HG02973 (cell line): ENCODE results near the gene ZBTB38.

ENCODE experiments used
- ATAC-seq: cut with Tn5 transposase; IDR thresholded peaks from one replicate; pipeline ENCODE4 v1.9.1; 2021; ENCODE audit warnings: moderate library complexity; ENCODE audit not compliant: unreplicated experiment

ZBTB38 gene, protein sequence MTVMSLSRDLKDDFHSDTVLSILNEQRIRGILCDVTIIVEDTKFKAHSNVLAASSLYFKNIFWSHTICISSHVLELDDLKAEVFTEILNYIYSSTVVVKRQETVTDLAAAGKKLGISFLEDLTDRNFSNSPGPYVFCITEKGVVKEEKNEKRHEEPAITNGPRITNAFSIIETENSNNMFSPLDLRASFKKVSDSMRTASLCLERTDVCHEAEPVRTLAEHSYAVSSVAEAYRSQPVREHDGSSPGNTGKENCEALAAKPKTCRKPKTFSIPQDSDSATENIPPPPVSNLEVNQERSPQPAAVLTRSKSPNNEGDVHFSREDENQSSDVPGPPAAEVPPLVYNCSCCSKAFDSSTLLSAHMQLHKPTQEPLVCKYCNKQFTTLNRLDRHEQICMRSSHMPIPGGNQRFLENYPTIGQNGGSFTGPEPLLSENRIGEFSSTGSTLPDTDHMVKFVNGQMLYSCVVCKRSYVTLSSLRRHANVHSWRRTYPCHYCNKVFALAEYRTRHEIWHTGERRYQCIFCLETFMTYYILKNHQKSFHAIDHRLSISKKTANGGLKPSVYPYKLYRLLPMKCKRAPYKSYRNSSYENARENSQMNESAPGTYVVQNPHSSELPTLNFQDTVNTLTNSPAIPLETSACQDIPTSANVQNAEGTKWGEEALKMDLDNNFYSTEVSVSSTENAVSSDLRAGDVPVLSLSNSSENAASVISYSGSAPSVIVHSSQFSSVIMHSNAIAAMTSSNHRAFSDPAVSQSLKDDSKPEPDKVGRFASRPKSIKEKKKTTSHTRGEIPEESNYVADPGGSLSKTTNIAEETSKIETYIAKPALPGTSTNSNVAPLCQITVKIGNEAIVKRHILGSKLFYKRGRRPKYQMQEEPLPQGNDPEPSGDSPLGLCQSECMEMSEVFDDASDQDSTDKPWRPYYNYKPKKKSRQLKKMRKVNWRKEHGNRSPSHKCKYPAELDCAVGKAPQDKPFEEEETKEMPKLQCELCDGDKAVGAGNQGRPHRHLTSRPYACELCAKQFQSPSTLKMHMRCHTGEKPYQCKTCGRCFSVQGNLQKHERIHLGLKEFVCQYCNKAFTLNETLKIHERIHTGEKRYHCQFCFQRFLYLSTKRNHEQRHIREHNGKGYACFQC (N-terminal part only)

DNA sequence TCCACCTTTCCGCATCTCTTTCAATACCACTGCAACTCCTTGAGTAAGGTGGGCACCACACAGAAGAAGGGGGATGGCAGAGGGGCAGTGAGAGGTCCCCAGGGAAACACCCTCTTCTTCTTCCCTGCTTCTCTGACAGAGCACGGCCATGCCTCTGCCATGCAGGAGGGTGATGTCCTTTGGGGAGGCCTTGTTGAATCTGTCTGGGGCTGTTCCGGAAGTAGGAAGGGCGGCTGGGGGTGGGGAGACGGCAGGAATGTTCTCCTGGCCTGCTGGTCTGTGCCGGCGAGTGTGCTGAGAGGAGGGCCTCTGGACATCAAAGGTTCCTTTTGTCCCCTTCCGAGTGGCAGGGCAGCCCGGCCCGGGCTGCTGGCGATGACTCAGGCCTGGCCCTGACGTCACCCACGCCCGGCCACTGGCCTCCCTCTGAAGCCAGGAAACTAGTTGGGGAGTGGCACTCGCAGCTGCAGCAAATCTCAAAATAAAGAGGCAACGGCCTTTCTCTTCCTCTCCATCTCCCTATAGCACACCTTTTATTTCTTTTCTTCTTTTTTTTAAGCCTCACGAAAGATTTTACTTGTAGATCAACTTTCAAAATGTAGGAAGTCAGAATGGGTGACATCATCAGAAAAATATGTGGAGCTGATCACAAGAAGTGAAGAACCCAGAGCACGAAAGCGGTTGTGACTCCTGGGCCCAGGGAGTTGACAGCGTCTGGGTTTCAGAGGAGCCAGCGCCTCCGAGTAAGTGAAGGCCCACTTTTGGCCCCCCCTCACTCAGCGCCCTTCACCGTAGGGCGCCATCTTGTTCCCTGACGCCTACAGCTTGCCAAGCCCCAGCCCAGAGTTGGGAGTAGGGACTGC is at the start of gene ZBTB38:
Gene ZBTB38, plus strand, starts transcription at position 443 of the 863 bp plus-strand sequence. CDS start 73,885 bp downstream, outside the sequence.
- ATAC-seq = no peak

DNA sequence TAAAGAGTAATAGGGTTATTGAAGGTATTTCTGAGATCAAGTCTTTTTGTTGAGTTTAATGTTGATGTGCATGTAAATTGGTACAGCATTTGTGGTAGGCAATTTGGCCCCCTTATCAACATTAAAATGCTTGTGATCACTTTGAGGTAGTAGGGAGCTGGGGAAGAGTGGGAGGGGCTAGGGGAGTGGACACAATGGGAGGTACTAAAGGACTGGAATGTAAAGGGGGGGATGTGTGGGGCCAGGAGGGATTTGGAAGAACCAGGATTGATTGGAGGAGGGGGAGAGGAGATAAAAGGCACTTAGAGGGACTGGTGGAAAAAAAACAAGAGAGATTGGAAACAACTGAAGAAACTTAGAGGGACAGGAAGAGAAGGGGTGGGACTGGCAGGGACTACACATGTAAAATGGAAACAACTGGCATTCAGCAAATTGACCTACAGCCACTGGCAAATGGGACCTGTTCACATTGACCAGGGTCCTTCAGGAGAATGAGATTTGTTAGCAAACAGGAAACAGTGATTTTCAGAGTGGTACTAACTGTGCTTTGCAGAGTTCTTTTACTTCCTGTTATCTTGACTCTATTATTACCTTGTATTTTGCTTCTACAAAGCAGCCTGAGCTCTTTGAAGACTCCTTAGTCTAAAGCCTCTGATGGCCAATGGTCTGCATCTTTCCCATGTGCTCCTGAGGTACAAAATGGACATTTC is 47.8 kb upstream of the ZBTB38 start:
- ATAC-seq = no peak

DNA sequence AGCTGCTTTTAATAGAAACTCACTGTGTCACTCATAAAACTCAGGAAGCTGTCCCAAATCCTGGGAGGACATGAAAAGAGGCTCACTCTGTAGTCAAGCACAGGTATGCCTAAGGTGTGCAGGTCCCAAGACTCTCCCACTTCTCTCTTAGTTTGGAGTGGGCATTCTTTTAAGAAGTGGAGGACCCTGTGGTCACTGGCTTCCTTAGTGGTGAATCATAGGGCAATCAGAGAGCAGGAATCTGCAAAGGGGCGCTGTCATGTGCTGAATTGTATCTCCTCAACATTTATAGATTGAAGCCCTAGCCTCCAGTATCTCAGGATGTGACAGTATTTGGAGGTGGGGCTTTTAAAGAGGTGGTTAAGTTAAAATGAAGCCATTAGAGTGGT is 47.2 kb upstream of the ZBTB38 start:
- no peak for ATAC-seq

DNA sequence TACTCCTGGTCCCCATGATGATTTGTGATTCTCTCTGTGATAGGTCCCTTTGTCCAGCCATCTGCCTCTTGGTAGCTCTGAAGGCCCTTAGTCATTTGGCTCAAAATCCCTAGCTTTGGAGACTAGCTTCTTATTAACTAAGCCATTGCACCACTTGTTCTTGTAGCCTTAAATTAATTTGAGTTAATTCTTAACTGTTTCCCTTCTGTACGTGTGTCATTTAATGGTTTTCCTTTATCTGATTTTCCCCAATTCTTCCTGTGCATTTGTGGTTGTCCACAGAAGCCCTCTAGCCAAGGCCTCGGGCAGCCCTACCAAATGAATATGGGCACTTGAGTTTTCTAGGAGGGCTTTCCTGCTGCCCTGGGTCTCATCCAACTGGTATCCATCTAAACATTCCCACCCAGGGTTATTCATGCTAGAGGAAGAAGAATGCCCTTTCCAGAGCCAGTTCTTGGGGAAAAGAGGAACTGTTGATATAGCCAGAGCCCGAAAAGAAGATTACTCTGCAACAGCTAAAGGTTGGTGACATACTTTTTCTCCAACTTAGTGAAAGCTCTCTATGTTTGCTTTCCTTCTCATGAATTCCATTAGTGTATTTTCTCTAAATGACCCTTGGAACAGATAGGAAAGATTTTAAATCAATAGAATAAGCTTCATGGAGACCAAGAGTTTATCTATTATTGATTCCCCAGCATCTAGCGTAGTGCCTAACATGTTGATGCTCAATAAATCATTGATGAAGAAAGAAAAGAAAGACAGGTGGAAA is 44.2 kb upstream of the ZBTB38 start:
- no peak for ATAC-seq

DNA sequence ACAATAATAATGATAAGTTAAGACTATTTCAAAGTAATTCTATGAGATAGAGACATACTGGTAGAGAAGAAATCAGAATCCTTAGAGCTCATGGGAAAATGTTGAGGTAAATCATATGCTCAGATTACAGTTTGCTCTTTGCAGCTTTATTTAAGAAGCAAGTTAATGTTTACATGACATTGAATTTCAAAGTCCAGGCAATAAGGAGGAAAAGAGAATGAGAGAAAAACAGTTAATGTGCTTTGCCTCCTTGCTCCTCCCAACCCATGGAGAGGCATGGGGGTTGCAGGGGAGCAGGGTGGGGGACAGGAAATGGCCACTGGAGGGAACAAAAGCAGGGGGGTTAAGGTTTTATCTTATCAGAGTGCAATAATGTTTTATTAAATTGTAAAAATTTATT is 42.2 kb upstream of the ZBTB38 start:
- ATAC-seq = no peak

DNA sequence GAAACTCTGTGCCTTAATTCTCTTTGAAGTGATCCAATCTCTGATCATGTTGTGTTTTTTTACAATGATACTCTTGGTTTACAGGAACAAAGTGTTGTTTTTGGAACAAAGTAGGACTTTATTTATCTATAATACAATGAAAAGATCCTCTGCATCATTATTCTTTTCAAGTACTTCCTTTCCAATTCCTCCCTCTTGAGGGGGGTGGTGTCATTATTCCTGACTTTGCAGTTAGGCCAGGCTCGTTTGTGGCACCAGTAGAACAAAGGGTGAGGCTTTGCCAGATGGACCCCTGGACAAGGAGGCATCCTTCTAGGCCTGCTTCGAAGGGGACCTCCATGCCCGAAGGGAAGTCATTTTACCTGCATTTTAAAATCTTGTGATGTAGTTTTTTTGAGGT is 41.7 kb upstream of the ZBTB38 start:
- ATAC-seq = no peak

DNA sequence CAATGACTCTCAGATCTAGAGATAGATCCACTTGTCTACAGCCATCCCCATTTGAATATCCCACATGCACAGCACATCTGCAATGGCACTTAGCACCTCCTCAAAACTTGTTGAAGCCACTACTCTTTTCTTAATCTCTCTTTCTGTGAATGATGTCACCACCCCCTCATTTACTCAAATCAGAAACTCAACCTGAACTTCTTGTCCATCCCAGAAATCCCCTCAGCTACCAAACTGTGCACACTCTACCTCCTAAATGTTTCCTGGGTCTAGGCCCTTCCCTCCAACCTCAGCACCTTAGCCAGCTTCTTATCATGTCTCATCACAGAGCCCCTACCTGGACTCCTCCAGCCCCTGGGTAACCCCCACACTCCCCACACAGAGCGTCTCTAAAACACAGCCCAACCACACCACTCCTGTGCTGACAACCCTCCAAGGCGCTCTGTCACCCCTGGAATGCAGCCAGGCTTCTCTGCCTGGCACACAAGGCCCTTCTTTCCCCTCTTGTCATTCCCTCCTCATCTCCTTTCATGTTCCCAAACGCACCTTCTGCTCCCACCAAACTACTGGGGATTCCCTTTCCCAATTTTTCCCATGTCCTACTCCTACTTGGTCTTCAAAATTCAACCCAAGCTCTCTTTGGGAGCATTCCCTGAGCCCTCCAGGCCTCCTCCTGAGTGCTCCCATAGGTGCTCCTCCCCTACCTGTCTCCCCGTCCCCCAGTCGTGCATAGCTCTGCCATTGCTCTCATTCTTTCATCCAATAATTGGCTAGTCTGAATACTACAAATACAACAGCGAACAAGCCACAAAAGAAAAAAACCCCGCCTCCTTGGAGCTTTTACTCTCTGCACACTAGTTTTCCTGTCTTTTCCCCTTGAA is 39.8 kb upstream of the ZBTB38 start:
- peak; percentile 49 for ATAC-seq

DNA sequence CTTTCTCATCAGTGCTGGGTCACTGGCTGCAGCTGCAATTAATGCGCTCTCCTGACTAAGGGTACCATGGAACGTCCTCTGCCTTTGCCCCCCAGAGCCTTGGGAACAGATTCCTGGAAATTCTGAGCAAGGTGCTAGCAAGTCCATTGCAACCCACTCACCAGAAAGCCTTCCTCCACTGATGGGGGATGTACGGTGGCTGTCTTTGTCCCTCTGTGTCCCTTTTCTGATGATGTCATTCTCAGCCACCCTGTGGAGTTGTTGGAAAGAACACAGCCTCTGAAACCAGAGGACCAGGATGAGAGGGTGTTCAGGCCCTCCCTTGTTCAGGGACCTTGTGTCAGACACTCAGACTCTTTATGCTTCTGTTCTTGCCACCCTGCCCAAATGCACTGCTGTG is 38.1 kb upstream of the ZBTB38 start:
- ATAC-seq = no peak

DNA sequence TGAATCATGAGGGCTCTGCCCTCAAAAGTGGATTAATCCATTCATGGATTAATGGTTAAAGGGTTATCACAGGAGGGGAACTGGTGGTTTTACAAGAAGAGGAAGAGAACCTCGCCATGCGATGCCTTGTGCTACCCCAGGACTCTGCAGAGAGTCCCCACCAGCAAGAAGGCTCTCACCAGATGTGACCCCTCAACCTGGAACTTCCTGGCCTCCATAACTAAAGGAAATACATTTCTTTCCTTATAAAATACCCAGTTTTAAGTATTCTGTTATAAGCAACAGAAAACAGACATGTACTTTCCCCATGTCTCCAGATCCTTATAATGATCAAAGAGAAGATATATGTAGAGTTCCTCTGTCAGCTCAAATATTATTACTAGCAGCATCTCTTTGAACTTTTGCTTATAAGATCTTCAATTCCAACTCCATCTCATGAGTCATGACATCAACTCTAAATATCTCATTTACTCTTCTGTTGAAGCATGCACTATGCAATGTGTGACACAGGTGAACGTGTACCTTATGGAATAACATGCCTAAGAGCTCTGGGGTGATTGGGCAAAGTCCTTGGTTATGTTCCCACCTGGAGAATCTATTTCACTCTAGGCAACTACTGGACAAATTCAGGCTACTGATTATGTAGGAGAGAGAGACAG is 37.5 kb upstream of the ZBTB38 start:
- no peak for ATAC-seq

DNA sequence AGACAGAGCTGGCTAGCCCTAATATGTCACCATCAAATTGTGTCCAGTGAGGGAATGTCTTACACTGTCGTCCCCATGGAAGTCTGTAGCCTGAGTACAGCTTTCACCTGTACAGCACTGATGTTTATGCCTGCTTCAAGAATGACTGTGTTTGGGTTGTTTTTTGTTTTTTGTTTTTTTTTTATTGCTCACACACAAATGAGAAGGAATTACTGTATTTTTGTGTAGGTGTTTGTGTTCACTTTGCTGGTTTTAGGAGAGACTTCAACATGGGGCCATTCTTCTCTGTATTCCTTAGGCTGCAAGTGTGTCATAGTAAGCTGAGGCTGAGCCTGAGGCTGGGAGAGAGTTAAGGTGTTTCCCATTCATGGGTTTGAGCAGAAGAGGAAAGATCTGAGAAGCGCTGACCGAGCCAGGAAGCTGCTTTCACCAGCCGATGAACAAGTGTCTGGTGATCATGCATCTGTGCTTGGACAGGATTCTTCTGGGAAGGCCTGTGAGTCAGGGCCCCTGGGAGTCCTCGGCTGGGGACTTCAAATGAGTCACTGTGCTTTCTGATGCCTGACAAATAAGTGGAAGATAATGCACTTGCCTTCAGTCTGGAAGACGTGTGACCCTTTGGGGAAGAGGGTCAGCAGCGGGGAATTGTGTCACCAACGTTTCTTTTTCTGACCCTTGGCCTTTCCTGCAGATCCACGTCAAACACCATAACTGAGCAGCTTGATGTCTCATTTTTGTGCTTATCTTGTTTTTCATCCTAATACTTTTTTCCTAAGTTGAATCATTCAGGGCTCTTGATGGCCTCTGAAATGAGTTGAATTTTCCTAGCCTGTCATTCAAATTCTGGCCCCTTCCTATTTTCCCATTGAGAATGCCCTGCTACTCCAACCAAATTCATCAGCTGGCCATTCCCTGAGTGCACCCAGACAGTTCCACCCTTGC is 36.7 kb upstream of the ZBTB38 start:
- ATAC-seq = no peak

DNA sequence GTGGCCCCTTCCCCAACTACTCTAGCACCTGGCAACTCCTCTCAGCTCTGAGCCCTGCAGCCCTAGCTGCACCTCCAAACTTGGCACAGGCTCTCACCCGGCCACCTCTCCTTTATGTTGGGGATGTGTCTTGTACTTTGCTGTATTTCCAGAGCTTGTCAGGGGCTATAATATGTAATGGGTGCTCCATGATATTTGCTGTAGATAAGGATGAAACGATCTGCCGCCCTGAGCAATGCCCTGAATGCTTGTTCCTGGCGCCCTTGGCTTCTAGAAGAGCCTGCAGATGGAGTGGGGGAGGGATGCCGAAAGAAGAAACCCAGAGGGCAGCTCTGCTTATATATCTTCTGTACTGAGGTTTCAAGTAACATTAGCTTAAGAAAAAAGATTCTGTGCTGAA is 35.9 kb upstream of the ZBTB38 start:
- no peak for ATAC-seq

DNA sequence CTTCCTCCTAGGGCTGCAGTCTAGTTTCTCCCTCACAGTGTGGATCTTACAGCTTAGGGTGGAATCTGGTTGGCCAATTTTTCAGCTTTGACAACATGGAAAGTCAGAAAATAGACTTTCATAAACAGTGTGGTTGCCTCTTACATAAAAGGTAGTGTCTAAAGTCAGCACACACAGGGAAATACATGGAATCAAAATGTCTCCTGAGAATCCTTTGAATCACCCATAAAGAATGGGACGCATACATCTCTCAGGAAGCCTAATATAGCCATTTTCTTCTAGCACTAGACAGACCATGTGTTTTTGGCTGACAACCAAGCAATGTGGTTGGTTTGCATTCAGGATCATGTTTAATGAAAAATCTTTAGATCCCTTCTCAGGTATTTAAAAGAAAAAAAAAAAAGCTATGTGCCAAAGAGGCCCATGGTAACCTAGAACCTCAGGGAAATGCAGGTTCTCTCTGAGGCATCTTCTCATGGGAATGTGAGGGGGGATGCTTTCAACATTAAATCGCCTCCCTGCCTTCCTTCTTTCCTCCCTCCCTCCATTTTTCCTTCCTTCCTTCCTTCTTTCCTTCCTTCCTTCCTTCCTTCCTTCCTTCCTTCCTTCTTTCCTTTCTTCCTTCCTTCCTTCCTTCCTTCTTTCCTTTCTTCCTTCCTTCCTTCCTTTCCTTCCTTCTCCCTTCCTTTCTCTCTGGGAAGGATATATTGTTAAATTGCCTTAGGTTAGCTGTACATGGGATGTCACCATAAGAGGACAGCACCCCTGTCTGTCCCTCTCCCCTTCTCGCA is 34.3 kb upstream of the ZBTB38 start:
- ATAC-seq = no peak

DNA sequence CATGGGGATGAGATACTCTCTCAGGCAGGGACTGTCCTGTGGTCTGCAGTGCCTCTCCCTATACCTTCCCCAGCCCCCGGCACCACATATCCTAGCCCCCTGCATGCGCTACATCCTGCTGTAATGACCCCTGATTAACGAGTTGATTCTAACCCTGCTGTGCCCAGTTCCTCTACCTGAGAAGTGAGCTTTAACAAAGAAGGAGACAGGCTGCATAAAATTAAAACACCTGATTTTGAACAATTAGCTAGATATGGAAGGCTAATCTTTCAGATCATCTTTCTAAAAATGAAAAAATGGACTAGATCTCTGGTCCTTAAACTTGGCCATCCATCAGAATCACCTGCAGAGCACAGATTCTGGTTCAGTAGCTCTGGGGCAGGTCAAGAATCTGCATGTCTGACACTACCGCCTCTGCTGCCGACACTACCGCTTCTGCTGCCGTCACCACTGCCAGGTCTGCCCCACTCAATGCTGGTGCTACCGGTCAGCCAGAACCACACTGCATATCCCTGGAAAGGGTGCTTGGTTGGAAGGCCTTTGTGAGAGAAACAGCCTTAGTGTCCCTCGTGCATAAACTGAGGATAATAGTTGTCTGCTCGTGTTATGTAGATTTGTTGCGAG is 33.6 kb upstream of the ZBTB38 start:
- no peak for ATAC-seq

DNA sequence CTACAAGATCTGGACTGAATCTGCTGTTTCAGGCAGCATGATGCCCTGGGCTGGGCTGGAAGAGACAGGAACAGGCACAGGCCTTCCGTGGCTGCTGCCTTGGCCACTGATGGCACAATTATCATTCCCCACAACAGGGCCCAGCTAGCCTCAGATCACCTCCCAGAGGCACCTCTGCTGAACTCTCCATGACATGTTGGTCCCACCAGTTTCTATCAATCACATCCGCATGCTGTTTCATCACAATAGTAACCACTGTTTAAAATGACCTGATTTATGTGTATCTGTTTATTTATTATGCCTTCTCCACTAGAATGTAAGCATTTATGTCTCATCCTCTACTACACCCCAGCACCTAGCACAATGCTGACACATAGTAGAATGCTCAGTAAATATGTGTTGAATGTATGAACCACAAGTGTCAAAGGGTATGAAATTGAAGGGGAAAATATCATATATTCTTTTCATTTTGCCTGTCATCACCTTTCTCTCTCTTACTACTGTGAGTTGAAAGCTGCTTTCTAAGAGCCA is 32.7 kb upstream of the ZBTB38 start:
- ATAC-seq = no peak
